ENCODE results near the gene DNAJA4. TPM values are rescaled to one million over a fixed set of nuclear protein-coding genes. Genes with fewer than 3 reads are reported as not detected.

DNAJA4 gene
- total and polyA plus RNA-seq, 9 of the 15 experiments (the other 6 are each of a cell fraction or from before 2014, with no cell fraction given): 0.11 to 1.0 (median 0.16) TPM; not detected in 4

DNA sequence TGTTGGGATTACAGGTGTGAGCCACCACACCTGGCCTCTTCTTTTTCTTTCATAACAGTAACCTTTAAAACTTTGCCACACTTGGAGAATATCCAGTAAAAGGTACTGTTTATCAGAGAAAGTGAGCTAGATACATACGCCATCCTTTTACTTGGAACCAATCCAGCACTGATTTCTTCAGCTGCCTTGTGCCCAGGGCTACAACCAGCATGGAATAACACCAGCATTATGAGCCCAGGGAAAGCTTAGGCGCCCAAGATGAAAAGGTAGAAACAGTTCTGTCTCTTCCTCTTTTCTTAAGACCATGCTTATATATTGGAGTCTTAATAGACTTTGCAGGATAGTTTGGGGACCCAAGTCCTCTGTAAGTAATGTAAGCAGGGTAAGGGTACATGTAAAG is 26.7 kb downstream of the DNAJA4 start:
- no peak overlapping the region for H3K4me3 ChIP-seq
- BruUV-seq (replicated peaks): no TSS peak
- POLR2A ChIA-PET: interaction anchor here (0.9 to 1.5 kb wide), 2 partner anchors 8 to 12 kb away, joined by 3 to 9 read pairs; partner anchors contain the start of gene SKIC8
- no peak overlapping the region for H3K27ac ChIP-seq (ENCODE audit: extremely low read depth, low read depth, low read length)
- WGBS (ENCODE audit: insufficient coverage, low coverage, missing lambda C conversion rate): 88% methylated on average over 2 of the region's 2 CpGs
- H4K20me1 ChIP-seq (replicated peaks; ENCODE audit: control insufficient read depth, insufficient read depth, low read length): no peaks in the 10 kb centered on the region
- no peak overlapping the region for H3K9ac ChIP-seq (ENCODE audit: insufficient read depth in 1 of 2, low read depth in 2 of 2, low read length in 2 of 2)
- H3K36me3 ChIP-seq (ENCODE audit: control insufficient read depth, insufficient read depth, low read length): peaks cover 96% of the 10 kb centered on the region
- DNase-seq (ENCODE audit: extremely low read depth in 1 of 4, low spot score in 3 of 4) (no peak), FAIRE-seq (no peak), ATAC-seq (no peak)
- in situ Hi-C loops (cut with MboI): no loop called here
- H3K27me3 ChIP-seq (ENCODE audit: control insufficient read depth in 2 of 2, insufficient read depth in 2 of 2, low read length in 2 of 2): no peaks in the 10 kb centered on the region
- H3K9me3 ChIP-seq (replicated peaks; ENCODE audit: control insufficient read depth, insufficient read depth, low read depth, low read length): no peaks in the 10 kb centered on the region
- H2AFZ ChIP-seq (ENCODE audit: low read depth, low read length): no peak overlapping the region
- H3K4me1 ChIP-seq (replicated peaks in 1 of 2; ENCODE audit: control insufficient read depth in 2 of 2, insufficient read depth in 2 of 2, low read length in 2 of 2): no peaks in the 10 kb centered on the region
- H3K79me2 ChIP-seq (ENCODE audit: control insufficient read depth, insufficient read depth, low read length): 0 out of 3 replicates have a peak, but pooled peaks cover 5% of the 10 kb centered on the region
- H3K9me1 ChIP-seq (ENCODE audit: control insufficient read depth, insufficient read depth, low read length): no peaks in the 10 kb centered on the region
- H3K4me2 ChIP-seq (ENCODE audit: insufficient read depth, low read length): no peak overlapping the region
- CTCF ChIA-PET (ENCODE audit: low intra/inter-chr PET ratio): no interaction called here
- intact Hi-C loops (cut with micrococcal nuclease): no loop called here
- no peak for TF ChIP-seq PCBP2 (IDR thresholded peaks at IDR 0.05; ENCODE audit: low read depth, low read length, poor library complexity, severe bottlenecking)
- no peak for TF ChIP-seq MCM2 (IDR thresholded peaks at IDR 0.05; ENCODE audit: low read depth)
- TF ChIP-seq KDM2B (CRISPR knock-in tag; IDR thresholded peaks at IDR 0.05): no peak
- no peak for TF ChIP-seq ZNF41 (CRISPR knock-in tag; conservative IDR thresholded peaks at IDR 0.05)
- TF ChIP-seq, protein P1, sequence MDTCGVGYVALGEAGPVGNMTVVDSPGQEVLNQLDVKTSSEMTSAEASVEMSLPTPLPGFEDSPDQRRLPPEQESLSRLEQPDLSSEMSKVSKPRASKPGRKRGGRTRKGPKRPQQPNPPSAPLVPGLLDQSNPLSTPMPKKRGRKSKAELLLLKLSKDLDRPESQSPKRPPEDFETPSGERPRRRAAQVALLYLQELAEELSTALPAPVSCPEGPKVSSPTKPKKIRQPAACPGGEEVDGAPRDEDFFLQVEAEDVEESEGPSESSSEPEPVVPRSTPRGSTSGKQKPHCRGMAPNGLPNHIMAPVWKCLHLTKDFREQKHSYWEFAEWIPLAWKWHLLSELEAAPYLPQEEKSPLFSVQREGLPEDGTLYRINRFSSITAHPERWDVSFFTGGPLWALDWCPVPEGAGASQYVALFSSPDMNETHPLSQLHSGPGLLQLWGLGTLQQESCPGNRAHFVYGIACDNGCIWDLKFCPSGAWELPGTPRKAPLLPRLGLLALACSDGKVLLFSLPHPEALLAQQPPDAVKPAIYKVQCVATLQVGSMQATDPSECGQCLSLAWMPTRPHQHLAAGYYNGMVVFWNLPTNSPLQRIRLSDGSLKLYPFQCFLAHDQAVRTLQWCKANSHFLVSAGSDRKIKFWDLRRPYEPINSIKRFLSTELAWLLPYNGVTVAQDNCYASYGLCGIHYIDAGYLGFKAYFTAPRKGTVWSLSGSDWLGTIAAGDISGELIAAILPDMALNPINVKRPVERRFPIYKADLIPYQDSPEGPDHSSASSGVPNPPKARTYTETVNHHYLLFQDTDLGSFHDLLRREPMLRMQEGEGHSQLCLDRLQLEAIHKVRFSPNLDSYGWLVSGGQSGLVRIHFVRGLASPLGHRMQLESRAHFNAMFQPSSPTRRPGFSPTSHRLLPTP (IDR thresholded peaks at IDR 0.05; ENCODE audit: borderline replicate concordance, extremely low read depth, insufficient read length): no peak
- TF ChIP-seq MCM3 (IDR thresholded peaks at IDR 0.05): no peak
- TF ChIP-seq, protein P2, sequence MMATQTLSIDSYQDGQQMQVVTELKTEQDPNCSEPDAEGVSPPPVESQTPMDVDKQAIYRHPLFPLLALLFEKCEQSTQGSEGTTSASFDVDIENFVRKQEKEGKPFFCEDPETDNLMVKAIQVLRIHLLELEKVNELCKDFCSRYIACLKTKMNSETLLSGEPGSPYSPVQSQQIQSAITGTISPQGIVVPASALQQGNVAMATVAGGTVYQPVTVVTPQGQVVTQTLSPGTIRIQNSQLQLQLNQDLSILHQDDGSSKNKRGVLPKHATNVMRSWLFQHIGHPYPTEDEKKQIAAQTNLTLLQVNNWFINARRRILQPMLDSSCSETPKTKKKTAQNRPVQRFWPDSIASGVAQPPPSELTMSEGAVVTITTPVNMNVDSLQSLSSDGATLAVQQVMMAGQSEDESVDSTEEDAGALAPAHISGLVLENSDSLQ (IDR thresholded peaks at IDR 0.05): no peak
- no peak for TF ChIP-seq GABPA (tag; conservative IDR thresholded peaks at IDR 0.05; ENCODE audit: low read depth)
- no peak for TF ChIP-seq KLF13 (tag; IDR thresholded peaks at IDR 0.05; ENCODE audit: borderline replicate concordance, low read depth)
- no peak for TF ChIP-seq POLR2AphosphoS2 (IDR thresholded peaks at IDR 0.05; ENCODE audit: low read length)
- TF ChIP-seq ZNF274 (IDR thresholded peaks at IDR 0.05; ENCODE audit: borderline replicate concordance, low read depth, low read length): no peak
- TF ChIP-seq, protein P3, sequence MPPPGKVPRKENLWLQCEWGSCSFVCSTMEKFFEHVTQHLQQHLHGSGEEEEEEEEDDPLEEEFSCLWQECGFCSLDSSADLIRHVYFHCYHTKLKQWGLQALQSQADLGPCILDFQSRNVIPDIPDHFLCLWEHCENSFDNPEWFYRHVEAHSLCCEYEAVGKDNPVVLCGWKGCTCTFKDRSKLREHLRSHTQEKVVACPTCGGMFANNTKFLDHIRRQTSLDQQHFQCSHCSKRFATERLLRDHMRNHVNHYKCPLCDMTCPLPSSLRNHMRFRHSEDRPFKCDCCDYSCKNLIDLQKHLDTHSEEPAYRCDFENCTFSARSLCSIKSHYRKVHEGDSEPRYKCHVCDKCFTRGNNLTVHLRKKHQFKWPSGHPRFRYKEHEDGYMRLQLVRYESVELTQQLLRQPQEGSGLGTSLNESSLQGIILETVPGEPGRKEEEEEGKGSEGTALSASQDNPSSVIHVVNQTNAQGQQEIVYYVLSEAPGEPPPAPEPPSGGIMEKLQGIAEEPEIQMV (tag; conservative IDR thresholded peaks at IDR 0.05; ENCODE audit: low read depth): no peak
- no peak for TF ChIP-seq ZNF785 (CRISPR knock-in tag; IDR thresholded peaks at IDR 0.05)
- no peak for TF ChIP-seq ZNF232 (CRISPR knock-in tag; IDR thresholded peaks at IDR 0.05)
- TF ChIP-seq, protein P4, sequence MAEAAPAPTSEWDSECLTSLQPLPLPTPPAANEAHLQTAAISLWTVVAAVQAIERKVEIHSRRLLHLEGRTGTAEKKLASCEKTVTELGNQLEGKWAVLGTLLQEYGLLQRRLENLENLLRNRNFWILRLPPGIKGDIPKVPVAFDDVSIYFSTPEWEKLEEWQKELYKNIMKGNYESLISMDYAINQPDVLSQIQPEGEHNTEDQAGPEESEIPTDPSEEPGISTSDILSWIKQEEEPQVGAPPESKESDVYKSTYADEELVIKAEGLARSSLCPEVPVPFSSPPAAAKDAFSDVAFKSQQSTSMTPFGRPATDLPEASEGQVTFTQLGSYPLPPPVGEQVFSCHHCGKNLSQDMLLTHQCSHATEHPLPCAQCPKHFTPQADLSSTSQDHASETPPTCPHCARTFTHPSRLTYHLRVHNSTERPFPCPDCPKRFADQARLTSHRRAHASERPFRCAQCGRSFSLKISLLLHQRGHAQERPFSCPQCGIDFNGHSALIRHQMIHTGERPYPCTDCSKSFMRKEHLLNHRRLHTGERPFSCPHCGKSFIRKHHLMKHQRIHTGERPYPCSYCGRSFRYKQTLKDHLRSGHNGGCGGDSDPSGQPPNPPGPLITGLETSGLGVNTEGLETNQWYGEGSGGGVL (CRISPR knock-in tag; IDR thresholded peaks at IDR 0.05): no peak
- no peak for TF ChIP-seq ZFP1 (CRISPR knock-in tag; IDR thresholded peaks at IDR 0.05)
- no peak for TF ChIP-seq ZNF830 (CRISPR knock-in tag; IDR thresholded peaks at IDR 0.05)

All from K562 (cell line).